ENCODE data around the gene PDE6D.

DNA sequence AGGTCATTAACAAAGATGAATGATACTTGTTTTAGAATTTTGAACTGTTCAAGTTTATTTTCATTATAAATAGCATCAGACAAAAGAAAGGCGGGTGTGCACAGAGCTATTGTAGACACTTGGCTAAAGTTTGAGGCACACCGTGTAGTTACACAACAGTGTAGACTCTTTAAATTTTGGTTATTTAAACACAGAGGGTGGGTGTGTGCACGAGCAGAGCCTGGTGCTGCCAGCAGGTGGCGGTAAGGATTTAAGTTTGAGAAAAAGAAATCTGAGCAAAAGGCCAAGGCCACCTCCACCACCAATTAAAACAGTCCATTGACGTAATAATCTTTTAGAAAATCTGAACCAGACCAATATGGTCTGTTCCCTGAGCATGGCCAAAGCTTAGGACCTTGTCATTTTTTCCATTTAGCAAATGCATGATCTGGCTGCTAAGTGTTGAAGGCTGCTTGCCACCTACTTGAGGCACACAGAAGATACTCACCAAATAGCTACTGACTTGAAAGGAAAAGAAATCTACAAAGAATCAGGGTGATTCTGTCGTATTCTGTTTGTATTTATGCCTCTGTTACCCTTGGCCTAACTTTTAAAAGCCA lies 19.5 kb upstream of the PDE6D start:
- TF ChIP-seq OSR1 (CRISPR knock-in tag; IDR thresholded peaks at IDR 0.05) = no peak
- no peak for TF ChIP-seq TOX (CRISPR knock-in tag; IDR thresholded peaks at IDR 0.05; ENCODE audit: borderline replicate concordance)
- TF ChIP-seq ISL1 (CRISPR knock-in tag; IDR thresholded peaks at IDR 0.05) = no peak
- no peak for TF ChIP-seq SNAI2 (CRISPR knock-in tag; IDR thresholded peaks at IDR 0.05)
- TF ChIP-seq, protein P1, sequence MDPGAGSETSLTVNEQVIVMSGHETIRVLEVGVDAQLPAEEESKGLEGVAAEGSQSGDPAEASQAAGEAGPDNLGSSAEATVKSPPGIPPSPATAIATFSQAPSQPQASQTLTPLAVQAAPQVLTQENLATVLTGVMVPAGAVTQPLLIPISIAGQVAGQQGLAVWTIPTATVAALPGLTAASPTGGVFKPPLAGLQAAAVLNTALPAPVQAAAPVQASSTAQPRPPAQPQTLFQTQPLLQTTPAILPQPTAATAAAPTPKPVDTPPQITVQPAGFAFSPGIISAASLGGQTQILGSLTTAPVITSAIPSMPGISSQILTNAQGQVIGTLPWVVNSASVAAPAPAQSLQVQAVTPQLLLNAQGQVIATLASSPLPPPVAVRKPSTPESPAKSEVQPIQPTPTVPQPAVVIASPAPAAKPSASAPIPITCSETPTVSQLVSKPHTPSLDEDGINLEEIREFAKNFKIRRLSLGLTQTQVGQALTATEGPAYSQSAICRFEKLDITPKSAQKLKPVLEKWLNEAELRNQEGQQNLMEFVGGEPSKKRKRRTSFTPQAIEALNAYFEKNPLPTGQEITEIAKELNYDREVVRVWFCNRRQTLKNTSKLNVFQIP (CRISPR knock-in tag; IDR thresholded peaks at IDR 0.05; ENCODE audit: borderline replicate concordance, low read depth) = no peak
- no peak for TF ChIP-seq ZNF70 (CRISPR knock-in tag; IDR thresholded peaks at IDR 0.05)
